Measurements from ENCODE around the gene RHOB. TPM values are rescaled to one million over a fixed set of nuclear protein-coding genes. Genes with fewer than 3 reads are reported as not detected.

RHOB gene
- total RNA-seq, 4 donors from 2014 or later, result 61.7 to 245 (median 144) TPM

GRCh38 chr2:20400787-20401488, 45.9 kb upstream of the RHOB start:
- no peak for DNase-seq
- no peak for TF ChIP-seq POLR2A (IDR thresholded peaks at IDR 0.05)
- no peak for TF ChIP-seq CTCF (IDR thresholded peaks at IDR 0.05)
- Histone ChIP-seq H3K4me3 (no peak overlapping the region), H3K27me3 (no peaks in the 10 kb centered on the region), H3K9me3 (no peaks in the 10 kb centered on the region), H3K27ac (peak overlapping the region; percentile 24 to 70 (median 66)), H3K4me1 (peaks cover 9 to 49% (median 12%) of the 10 kb centered on the region in 3 donors), H3K36me3 (no peaks in the 10 kb centered on the region)
- WGBS, 2 donors, result 31 to 50% methylated on average over 3 of the region's 3 CpGs
- intact Hi-C loops (cut with DNase I), result no loop called here

GRCh38 chr2:20401489-20401835, 45.4 kb upstream of the RHOB start:
- Histone ChIP-seq H3K9me3 (no peaks in the 10 kb centered on the region), H3K27ac (peak overlapping the region; percentile 24 to 70 (median 66)), H3K4me3 (no peak overlapping the region), H3K36me3 (no peaks in the 10 kb centered on the region), H3K27me3 (no peaks in the 10 kb centered on the region), H3K4me1 (peaks cover 9 to 49% (median 12%) of the 10 kb centered on the region in 3 donors)
- WGBS, 2 donors, result 17 to 45% methylated on average over 6 of the region's 6 CpGs
- TF ChIP-seq POLR2A (IDR thresholded peaks at IDR 0.05) (no peak), CTCF (IDR thresholded peaks at IDR 0.05) (no peak)
- no peak for DNase-seq
- intact Hi-C loops (cut with DNase I), result no loop called here

- Histone ChIP-seq H3K27me3 (no peaks in the 10 kb centered on the region), H3K4me3 (no peak overlapping the region), H3K9me3 (peaks cover 0 to 14% (median 7%) of the 10 kb centered on the region in 3 donors), H3K4me1 (peaks cover 9 to 38% (median 12%) of the 10 kb centered on the region in 3 donors), H3K36me3 (no peaks in the 10 kb centered on the region), H3K27ac (peak overlapping the region in 3 of 4 donors; percentile 18 to 54 (median 31))
- intact Hi-C loops (cut with DNase I), result no loop called here
- WGBS, 2 donors, result 65 to 69% methylated on average over 5 of the region's 5 CpGs
- DNase-seq, result no peak
- TF ChIP-seq CTCF (IDR thresholded peaks at IDR 0.05) (no peak), POLR2A (IDR thresholded peaks at IDR 0.05) (no peak)
These were observed 43.0 kb upstream of the RHOB start for GRCh38 chr2:20403774-20404312.

GRCh38 chr2:20404950-20405349, 41.9 kb upstream of the RHOB start:
- intact Hi-C loops (cut with DNase I), result no loop called here
- DNase-seq, result no peak
- Histone ChIP-seq H3K9me3 (peaks cover 0 to 25% (median 14%) of the 10 kb centered on the region in 3 donors), H3K4me3 (no peak overlapping the region), H3K27me3 (no peaks in the 10 kb centered on the region), H3K4me1 (peaks cover 9 to 26% (median 12%) of the 10 kb centered on the region in 3 donors), H3K27ac (no peak overlapping the region), H3K36me3 (no peaks in the 10 kb centered on the region)
- WGBS, 2 donors, result 80 to 89% methylated on average over 2 of the region's 2 CpGs
- TF ChIP-seq POLR2A (IDR thresholded peaks at IDR 0.05) (no peak), CTCF (IDR thresholded peaks at IDR 0.05) (no peak)

- H3K36me3 ChIP-seq, result no peaks in the 10 kb centered on the region
- intact Hi-C loops (cut with DNase I), result no loop called here
- no peak for DNase-seq
- no peak overlapping the region for H3K27ac ChIP-seq
- H3K4me1 ChIP-seq, result peaks cover 0 to 2% (median 0%) of the 10 kb centered on the region in 3 donors
- no peak overlapping the region for H3K4me3 ChIP-seq
- H3K9me3 ChIP-seq, result peaks cover 0 to 28% (median 18%) of the 10 kb centered on the region in 3 donors
- TF ChIP-seq POLR2A (IDR thresholded peaks at IDR 0.05), result no peak
- no peak for TF ChIP-seq CTCF (IDR thresholded peaks at IDR 0.05)
- H3K27me3 ChIP-seq, result no peaks in the 10 kb centered on the region
These were observed 37.8 kb upstream of the RHOB start for GRCh38 chr2:20409039-20409438.
